GM12872 (cell line): ENCODE measurements around the gene HNRNPAB.

Source experiments
- TF ChIP-seq, protein P1 (sequence below): IDR thresholded peaks from 3 replicates; pipeline ENCODE4 v1.5.1; 2011; ENCODE audit warnings: low read depth, mild to moderate bottlenecking, low read length, moderate library complexity; ENCODE audit not compliant: insufficient read depth

The HNRNPAB gene

DNA sequence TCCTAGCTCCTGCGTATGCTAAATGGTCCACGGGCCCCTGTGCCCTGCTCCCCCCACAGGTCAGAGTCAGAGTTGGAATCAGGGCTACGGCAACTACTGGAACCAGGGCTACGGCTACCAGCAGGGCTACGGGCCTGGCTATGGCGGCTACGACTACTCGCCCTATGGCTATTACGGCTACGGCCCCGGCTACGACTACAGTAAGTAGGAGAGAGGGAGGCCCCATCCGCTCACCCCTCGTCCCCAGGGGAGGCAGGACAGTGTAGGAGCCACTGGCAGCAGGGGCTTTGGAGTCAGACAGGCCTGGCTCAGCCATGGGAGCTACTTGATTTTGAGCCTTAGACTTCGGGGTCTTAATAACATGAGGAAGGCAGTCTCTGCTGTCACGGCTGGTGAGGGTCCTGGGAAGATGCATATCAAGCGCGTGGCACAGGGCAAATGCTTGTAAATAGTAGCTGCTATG lies 5.8 kb downstream of the HNRNPAB start:
- TF ChIP-seq, protein P1, sequence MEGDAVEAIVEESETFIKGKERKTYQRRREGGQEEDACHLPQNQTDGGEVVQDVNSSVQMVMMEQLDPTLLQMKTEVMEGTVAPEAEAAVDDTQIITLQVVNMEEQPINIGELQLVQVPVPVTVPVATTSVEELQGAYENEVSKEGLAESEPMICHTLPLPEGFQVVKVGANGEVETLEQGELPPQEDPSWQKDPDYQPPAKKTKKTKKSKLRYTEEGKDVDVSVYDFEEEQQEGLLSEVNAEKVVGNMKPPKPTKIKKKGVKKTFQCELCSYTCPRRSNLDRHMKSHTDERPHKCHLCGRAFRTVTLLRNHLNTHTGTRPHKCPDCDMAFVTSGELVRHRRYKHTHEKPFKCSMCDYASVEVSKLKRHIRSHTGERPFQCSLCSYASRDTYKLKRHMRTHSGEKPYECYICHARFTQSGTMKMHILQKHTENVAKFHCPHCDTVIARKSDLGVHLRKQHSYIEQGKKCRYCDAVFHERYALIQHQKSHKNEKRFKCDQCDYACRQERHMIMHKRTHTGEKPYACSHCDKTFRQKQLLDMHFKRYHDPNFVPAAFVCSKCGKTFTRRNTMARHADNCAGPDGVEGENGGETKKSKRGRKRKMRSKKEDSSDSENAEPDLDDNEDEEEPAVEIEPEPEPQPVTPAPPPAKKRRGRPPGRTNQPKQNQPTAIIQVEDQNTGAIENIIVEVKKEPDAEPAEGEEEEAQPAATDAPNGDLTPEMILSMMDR = no peak

DNA sequence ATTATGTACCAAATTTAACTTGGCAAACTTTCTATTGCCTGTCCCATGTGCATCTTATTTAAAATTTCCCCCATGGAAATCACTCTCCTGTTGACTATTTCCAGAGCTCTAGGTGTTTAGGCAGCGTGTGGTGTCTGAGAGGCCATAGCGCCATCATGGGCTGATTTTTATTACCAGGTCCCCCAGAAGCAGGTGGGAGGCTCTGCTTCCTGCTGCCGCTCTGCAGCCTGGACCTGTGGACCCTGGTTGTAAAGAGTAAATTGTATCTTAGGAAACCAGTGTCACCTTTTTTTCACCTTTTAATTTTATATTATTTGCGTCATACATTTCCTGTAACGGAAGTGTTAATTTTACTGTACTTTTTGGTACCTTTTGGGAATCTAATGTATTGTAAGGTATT lies 6.4 kb downstream of the HNRNPAB start:
- TF ChIP-seq, protein P1 = no peak

DNA sequence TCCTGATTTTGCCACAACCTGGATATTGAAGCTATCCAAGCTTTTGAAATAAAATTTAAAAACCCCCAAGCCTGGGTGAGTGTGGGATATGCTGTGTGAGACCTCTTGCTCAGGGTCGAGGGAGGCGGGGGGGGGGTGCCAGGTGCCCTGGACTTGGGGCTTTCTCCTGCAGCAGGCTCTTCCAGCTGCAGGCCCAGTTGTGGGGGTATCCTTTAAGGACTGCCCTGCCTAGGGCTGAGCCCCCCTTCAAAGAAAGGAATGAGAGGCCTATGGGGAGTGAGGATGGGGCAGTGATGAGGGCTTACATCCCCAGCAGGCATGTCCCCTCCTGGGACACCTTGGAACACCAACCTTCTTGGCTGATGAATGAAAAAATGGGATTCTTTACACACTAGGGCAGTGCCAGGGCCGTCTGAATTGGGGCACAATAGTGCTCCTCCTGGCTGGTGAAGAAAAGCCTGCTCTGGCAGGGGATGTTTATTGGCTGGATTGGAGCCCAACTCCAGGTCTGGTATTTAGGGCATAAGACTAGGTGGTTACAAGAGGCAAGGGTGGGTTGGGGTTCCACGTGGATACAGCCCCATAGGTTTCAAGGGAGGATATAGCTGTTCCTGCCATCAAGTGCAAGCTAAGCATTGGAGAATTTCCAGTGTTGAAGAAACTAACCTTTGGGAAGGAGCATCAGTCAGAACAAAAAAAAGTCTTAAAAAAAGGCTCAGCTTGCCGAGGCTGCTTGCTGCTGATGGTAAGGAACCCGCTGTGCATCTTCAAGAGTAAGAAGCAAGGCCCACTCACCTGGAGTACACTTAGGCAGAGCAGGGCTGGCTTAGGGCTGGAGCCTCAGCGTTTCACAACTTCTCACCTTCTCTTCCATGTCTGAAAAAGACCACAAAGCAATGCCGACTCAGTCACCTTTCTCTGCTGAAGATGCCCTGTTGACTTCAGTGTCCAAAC lies 7.0 kb downstream of the HNRNPAB start:
- TF ChIP-seq, protein P1 = no peak

DNA sequence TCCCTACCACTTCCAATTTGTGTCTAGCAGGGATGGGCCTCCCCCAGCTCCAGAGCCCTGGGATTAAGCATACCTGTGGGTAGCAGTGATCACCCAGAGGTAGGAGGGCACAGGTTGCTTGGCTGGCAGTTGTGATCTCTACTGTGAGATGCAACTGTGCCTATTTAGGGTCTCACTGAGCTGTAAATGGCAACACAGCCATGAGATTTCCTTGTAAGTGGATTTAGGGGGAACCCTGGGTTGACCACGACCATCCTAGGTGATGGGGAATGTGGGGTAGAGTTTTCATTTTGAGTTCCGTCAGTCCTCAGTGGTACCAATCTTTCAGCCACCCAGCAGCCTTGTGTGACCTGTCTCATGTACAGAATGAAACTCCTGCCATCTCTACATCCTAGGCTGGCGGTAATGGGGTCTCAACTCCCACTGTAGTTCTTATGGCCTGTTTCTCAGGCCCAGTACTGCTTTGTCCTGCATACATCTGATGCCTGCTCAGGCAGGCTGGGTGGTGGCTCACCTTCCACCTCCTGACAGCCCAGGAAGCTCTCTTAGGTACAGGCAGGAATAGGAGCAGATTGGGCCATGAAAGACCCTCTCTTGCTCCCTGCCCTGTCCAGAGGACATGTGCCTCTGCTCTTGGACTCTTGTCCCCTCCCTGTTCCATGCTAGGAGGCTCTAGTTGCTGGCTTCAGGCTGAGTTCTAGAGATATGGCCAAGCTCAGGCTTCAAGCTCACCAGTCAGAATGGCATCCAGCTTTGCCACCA lies 8.1 kb downstream of the HNRNPAB start:
- TF ChIP-seq, protein P1 = no peak

DNA sequence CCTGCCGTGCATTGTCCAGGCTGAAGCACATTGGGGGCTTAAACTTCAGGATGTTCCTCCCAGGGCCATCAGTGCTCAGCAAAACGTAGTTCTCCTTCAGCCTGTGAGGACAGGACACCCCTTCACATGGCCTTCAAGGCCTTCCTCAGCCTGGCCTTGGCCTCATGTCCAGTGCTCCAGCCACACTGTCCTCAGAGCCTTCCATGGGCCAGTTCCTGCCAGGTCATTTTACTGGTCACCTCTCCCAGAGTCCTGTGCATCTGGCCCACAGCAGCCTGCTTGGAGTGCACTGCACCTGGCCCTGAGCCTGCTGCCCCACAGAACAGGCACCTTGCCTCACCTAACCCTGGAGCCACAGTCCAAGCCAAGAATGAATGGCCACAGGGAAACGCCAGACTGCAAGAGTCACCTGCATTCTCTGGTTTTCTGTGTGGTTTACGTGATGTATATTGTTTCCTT lies 8.7 kb downstream of the HNRNPAB start:
- TF ChIP-seq, protein P1 = no peak

DNA sequence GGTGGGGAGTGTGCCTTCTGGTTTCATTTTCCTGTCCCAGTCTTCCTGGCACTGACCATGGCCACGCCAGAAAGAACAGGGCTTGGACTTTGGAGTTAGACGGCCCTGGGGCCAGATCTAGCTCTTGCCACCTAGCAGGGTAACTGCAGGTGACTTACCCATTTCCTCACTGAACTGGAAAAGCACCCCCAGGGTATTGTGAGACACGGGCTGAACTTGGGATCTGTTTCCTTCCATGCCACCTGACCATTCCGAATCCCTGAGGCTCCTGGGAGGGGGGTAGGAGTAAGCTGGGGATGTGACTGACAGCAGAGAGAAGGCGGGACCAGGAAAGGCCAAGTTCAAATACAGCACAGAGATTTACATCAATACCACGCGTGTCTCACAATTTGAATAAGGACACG lies 9.4 kb downstream of the HNRNPAB start:
- TF ChIP-seq, protein P1 = no peak

DNA sequence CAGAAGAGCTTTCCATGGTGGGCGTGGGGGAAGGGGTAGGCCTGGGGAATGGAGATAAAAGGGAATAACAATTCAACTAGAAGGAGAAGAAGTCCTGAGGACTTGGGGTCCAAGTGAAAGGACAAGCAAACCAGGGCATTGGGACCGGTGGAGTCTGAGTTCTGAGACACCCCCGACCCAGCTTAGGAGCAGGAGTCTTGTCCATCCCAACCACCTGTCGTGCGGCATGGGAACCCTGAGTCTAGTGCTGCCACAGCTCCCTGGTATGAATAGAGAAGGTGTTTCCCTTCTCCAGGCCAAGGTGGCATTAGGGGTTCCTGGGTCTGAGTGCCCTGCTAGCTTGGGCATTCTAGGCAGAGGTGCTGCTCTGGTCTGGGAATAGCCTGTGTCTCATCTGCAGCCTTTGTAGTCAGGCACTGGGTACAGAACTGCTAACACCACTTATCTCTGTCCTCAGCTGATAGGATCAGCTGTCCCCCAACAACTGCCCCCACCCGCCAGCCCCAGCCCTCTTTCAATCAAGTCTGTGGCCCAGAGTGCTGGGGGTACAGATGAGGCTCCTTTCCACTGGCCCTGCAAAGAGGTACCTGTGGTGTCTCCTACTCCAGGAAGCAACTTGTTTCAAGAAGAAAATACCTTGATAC lies 9.9 kb downstream of the HNRNPAB start:
- TF ChIP-seq, protein P1 = no peak
